NCI-H2029 treated with DMSO at 0.1 percent for 48 hours (cell line): ENCODE measurements around the gene FOXP1.

Experiments used
- DNase-seq: peaks from one replicate; lab custom pipeline; 2025; lab: John Stamatoyannopoulos, UW

FOXP1 gene

DNA sequence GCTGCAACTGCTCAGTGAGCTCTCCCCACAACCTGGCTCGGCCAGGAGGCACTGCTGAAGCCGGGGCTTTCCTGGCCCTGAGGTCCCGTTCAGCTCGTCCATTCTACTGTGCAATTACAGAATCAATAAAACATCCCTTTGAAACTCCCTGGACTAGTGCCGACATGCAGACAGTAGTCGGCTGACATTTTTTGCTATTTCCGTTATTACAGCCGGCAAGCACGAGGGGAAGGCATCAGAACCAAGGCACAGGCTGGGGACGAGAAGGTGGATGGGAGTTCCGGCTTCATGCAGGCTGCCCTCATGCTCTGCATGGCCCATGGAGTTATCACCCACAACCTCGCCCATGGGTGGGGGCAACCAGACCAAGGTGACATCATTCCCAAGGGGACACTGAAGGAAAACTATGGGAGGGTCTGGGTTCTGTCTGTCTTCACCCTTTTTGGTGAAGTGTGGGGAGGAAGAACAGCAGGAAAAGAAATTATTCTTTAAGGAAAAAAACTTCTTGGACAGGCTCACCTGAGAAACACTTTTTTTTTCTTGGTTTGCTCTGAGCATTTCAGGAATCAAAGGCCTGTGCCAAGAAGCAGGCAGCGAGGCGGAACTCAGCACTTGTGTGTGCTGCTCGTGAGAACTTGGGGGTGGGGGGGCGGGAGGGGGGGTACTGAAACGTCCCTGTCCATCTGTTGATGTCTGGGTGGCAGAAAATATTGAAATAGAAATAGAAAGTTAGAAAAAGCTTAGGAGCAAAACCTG, 154.5 kb downstream of the FOXP1 start:
- no peak for DNase-seq

DNA sequence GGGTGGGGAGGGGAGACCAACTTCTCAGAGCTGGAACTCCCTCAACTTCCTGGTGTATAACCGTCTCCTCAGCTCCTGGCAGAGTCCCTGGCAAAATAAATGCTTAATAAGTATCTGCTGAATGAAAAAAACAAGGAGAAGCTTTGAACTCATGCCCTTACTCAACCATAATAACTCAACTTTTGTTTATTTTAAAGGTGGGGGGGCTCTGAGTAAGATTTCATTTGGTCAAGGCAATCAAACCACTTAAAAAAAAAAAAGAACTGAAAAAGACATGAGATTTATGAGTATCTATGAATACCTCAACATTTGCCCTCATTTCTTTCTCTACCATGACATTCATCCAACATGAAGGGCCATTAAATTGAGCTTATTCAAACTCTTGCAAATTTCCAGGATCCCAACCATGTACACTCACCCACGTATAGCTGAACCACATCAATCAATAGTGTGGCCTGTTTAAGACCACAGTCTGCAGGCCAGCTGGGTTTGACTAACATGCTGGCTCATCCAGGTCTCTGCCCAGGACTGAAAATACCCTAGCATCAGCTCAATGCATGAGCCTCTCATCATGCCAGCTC, 157.9 kb downstream of the FOXP1 start:
- no peak for DNase-seq

DNA sequence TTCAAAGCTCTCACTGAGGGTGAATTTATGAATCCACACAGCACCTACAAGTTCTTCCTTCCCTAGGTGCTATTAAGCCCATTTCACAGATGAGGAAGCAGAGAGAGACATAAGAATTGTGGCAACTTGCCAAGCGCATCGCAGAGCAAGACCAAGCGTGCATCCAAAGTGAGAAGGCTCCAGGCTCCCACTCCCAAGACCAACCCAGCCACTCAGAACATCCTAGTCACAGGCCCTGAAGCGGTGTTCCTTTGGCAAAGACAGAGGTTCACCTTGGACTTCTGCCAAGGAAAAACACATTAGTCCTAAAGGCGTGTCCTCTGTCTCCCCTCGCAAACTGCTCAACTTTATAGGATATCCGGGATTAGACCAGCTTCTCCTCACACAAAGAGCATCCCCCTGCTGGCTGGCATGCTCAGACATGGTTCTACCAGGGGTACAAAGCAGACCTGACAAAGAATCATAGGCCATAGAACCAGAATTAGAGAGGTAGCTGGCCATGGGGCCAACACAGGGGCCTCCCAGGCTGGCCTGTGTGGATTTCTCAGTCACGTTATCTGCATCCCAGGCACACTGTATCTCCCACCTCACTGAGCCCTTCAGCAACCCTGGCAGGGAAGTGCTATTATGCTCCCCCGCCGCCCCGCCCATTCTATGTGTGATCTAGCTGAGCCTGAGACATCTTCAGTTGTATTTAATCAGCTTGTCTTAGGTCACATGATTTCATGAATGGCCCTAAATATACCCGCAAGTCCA, 160.2 kb downstream of the FOXP1 start:
- DNase-seq: peak; percentile 29

DNA sequence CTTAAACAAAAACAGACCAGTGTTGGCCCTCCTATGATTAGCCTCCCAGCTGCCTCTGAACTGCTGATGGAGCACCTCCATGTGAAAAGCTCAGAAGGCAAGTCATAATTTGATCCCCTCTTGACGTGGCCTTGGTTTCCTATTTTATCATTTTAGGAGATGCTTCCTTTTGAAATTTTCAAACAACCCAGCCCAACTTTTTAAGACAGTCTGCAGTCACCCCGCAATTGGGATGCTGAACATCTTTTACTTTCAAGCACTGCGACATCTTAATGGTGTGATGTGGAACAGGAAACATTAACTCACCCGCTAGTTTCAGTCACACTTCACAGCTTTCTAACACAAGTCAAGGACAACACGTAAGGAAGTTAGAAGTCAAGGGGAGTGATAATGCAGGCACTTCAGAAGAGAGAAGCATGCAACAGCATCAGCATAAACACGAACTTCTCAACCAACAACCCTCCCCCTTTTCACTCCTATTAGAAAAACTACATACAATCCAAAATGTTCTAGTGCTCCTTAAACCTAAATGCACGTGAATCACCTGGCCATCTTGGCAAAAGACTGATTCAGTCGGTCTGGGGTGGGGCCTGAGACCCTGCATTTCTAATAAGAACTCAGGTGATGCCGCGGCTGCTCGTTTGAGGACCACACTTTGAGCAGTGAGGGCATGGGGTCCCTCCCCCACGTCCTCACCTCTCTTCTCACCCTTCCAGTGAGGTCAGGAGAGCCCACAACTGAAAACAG, 161.5 kb downstream of the FOXP1 start:
- no peak for DNase-seq

DNA sequence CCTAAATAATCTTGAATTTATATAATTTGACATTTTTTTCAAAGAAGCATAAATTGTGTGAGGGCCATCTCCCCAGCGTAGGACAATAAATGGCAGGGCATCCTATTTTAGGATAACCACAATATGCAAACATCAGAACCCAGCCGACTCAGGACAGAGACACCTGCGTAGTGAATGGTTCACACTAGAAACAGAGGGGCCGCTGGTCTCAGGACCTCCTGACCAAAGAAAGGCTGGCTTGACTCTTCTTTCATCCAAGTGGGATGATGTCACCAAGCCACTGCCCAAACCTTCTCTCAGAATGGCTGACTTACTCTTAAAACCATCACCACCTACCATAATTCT, 162.1 kb downstream of the FOXP1 start:
- DNase-seq: no peak

DNA sequence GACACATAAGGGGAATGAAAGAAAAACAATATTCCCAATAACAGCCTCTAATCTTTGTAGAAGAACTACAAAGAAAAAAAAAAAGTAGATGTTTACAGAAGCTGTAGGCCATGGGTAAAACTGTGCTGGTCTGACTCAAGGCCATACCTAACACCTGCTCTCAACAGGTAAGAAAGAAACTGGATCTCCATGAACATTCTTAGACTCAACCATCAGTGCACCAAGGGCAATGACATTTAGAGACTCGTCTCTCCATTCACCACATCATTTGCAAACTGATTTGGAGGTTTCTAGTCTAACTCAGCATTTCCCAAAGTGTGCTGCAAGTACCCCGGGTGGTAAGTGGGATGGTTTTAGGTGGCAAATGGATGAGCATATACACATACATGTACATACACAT, 164.2 kb downstream of the FOXP1 start:
- no peak for DNase-seq

DNA sequence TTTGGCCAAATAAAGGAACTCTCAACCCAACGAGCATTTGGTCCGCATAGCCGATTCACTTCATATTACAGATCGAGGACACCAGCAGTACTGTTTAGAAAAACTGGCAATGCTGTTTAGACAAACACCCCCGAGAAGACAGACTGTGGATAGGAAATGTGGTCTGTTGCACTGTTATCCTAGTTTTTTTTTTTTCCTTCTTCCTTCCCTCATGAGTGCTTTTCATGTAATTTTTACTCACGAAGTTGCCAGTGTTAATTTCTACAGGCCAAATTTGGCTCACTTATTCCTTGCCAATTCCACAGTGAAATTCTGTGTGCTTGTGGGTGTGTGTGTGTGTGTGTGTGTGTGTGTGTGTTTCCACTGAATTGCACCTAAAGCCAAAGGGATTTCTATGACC, 165.7 kb downstream of the FOXP1 start:
- no peak for DNase-seq

DNA sequence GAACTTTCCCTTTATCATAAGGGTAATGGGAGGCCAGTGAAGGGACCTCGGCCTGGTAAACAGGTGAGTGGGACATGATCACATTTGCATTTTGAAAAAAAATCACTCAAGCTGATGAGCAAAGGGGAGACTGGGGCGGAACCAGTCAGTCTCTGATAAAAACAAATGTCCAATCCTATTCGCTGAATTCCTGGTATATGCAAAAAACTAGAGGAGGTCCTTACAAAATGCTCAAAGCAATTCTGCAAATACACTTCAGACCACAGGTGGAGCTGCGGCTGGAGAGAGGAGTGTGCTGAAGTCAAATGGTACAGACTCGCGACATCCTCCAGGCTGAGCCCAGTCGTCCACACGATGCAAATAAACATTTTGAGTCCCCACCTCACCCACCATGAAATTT, 166.7 kb downstream of the FOXP1 start:
- DNase-seq: no peak

DNA sequence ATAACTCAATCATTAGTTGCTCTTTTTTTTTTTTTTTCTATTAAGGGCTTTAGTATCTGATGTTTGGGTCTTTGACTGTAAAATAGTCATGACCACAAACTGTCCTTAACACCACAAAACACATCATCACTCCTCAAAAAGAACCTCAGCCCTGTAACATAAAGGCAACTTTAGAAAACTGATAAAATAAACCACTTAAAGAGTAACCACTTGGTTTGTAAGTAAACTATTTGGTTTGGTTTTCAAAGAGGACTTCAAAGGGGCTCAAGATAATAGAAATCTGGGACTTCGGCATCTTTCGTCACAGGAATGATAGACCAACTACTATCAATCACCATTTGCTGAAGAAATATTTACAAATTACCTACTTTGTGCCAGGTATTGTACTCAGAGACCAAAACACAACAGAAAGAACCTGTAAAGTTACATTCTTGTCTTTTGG, 167.8 kb downstream of the FOXP1 start:
- DNase-seq: no peak

DNA sequence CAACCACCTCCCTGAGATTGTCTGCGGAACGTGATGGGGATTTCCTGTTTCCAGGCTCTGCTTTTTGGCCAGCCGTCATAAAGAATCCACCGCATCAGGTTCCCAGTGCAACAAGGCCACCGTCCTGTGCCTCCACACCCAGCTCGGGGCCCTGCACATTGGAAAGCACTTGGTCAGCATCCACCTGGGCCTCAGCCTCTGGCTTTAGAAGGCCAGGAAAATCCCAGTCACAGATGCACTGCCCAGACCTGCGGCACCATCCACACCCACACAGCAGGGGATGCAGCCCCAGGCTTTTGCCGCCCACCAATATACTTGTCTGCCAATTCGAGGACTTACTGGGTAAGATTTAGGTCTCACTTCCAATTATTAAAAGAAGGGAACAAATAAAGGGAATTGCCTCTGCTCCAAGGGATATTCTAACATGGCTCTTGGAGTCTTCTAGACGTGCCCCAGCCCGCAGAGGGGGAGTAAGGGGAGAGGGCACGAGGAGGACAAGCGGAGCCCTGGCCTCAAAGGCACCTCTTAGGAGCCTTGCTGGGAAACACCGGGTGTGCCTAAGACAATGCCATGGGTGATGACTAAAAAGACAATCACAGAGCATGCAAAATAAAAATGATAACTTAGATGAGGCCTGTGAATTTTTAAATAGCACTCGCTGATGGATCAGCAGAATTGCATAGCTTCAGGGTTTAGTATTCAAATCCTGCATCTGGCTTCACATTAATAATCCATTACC, 169.2 kb downstream of the FOXP1 start:
- no peak for DNase-seq

DNA sequence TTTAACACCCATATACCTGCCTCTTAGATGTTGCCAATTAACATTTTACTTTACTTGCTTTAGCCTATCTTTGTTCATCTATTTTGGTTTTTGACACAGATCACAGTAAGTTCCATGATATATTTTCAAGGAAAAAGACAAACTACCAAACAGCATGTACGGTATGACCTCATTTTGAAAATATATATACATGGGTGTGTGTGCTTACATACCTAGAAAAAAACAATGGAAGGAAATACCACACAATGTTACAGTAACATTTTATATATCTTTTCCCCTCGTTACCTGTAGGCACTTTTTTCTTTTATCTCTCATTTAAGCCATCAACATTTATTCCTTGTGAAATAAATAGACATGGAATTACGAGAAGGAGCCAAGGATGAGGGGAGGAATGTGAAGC, 170.0 kb downstream of the FOXP1 start:
- no peak for DNase-seq

DNA sequence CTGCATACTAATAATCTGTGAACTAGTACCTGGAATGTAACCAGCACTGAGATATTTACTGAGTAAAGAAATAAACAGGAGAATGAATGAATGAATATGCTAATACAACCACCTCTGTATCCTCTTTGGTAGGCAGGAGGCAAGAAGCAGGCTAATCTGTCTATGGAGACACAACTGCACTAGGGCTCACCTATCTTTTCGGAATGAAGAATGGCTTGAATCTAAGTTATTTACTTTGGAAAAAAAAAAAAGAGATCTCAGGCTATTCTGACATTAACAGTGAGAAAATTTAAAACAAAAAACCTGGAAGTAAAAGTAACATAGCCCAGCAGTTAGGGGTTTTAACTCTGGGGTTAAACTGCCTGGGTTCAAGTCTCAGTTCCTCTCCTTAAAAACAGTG, 174.2 kb downstream of the FOXP1 start:
- no peak for DNase-seq

DNA sequence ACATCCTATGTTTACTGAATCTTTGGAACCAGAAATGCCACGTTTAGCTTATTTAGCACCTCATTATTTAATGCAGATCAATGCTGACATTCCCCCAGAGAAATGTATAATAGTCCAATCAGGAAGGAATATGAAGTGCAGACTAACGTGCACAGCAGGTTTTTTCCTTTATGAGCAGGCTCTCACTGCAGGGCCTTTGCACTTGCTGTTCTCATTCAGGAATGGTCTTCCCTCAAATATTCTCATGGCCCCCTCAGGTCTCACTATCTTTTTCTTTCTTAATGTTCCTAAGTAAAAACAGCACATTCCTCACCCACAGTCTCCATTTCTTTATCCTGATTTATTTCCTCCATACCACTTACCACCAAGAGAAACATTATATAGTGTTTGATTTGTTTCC, 174.6 kb downstream of the FOXP1 start:
- no peak for DNase-seq

DNA sequence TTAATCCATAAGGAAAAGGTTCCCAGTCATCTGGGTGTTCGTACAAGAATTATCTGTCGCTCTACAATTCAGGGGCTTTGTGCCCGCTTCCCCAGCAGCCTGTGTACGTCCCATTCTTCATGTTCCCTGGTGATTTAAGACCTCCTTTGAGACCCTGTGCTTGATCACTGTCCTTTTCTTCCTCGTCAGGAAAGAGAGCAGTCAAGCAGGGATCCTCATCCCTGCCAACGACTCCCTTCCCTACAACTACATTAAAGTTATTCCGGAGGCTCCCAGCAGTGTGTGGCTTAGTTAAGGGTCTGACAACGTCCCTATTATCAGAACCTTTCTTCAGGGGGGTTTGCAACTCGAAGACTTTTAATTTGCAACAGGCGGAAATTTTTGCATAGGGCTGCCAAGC, 175.7 kb downstream of the FOXP1 start:
- no peak for DNase-seq

DNA sequence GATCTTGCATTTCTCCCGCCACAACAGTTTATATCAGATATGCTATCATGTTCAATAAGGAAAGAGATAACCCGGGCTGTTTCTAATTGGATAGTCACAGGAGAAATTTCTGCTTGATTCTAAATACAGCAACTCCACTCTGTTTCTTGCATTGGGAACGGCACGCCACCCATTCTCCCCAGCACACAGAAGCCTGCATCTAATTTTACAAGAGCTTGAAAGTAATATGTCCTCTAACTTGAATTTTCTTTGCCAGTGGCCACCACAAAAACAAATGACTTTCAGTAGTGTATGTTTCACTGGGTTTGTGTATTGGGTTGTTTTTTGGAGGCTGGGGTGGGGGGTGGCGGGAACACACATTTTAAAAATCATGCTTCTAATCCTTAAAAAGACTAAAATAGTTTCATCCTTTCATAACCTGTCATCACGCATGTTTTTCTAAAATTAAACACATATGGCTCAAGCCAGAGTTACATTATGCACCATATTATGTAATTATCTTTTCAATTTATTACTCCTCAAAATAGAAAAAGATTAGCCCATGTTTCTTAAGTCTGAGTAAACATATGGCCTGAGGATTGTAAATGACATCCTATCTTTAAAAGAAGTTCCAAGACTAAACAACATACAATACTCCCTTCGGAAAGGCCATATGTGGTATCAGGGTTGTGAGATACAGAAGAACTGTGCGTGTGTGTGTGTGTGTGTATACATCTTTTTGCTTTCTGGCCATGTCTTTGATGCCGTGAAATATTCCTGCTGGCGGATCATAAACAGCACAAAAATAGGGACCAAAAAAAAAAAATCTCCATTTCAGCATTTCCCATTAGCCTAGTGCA, 176.3 kb downstream of the FOXP1 start:
- DNase-seq: no peak

DNA sequence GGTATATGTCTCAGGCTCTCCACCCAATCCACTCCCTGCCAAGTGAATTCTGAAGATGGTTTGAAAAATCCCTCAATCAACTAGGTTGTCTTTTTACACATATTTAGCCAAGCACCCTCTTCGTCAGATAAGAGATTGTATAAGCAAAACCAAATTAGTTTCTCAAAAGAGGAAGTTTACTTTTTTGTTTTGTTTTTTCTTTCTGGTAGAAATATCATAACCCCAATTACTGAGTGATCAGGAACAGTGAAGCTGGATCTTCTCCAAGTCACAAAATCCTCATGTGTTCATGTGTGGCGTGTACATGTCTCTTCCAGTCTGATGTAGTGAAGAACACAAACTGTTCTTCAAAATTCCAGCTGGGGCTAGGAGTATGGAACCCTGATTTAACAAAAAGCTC, 180.6 kb downstream of the FOXP1 start:
- DNase-seq: no peak

DNA sequence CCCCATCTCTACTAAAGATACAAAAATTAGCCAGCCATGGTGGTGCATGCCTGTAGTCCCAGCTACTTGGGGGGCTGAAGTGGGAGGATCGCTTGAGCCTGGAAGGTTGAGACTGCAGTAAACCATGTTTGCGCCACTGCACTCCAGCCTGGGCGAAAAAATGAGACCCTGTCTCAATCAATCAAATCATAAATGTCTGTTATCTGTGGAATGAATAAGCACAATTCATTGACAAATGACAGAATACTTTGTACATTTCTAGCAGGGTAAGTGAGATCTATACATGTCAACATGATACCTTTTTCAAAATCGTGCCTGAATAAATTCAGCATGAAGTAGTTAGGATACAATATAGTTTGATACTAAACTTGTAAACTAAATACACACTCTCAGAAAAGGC, 181.2 kb downstream of the FOXP1 start:
- no peak for DNase-seq

DNA sequence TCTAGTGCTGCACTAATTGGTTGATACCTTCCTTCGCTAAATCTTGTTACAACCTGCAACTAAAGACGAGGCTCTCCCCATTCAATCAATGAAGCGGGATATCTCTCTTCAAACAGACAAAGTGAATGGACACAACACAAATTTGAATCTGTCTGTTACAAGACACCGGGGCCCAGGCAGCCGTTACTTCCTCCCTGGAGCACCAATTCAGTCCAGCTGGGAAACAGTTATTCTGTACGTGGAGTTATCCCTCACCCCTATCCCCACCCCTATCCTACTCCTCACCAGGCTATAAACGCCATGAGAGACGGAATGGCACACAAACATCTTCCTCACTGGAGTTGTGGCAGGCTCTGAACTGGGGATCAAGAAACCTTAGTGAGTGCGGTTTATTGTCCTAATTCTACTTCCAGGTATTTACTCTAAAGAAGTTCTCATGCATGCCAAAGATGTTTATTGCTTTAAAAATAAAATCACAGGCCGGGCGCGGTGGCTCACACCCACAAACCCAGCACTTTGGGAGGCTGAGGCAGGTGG, 181.8 kb downstream of the FOXP1 start:
- DNase-seq: no peak

DNA sequence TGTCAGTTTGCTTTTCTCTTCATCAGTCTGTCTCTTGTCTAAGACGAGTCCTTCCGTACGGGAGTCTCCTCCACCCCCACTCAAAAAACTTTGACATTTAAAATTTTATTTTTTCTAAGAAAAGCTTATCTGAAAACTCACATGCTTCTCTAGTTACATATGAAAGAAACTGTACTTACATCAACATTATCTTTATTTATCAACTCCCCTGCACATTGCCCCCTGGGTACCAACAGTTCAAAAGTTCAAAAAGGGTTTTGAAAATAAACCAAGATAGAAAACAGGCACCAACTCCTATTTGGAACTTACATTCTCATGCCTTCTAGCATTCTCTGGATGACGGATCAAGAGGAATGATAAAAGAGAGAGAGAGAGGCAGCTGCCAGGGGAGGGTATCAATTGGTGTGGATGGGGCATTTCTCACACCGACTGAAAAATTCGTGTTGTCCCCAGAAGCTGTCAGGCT, 182.5 kb downstream of the FOXP1 start:
- DNase-seq: no peak

DNA sequence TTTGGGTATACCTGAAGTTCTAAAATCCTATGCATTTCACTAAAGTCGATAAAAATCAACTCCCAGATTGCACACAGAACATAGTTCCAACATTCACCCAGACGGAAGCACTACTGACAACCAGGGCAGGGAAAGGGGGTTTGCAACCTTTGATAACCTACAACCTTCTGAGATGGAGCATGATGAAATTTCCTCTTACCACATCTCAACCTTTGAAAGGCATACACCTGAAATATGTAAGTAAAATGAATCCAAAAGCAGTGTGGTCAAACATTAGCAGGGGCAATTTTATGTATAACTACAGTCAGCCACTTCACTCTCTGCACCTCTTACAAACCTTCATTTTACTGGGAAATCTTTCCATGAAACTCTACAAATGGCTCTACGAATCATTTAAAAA, 184.1 kb downstream of the FOXP1 start:
- DNase-seq: no peak
